ENCODE results near the gene CTDNEP1.

CTDNEP1 gene

GRCh38 chr17:7290685-7291084, 39.2 kb upstream of the CTDNEP1 start:
- Histone ChIP-seq H3K4me3 (ENCODE audit: low read depth, low read length) (no peak overlapping the region), H3K9ac (ENCODE audit: low read length) (no peak overlapping the region), H2BK5ac (ENCODE audit: low read depth, low read length, poor library complexity) (no peak overlapping the region), H3K4me1 (ENCODE audit: control insufficient read depth in 1 of 2, insufficient read depth in 2 of 2, low read length in 2 of 2) (peaks cover 4 to 6% of the 10 kb centered on the region in 2 experiments), H2AK5ac (ENCODE audit: low read length) (no peak overlapping the region), H3K36me3 (ENCODE audit: control insufficient read depth in 1 of 2, insufficient read depth in 2 of 2, low read length in 2 of 2) (no peaks in the 10 kb centered on the region), H3K4me2 (ENCODE audit: low read length) (no peak overlapping the region), H3K14ac (ENCODE audit: low read length) (no peak overlapping the region), H2BK12ac (ENCODE audit: low read length) (no peak overlapping the region), H3K27me3 (ENCODE audit: insufficient read depth, low read length) (peaks cover 22% of the 10 kb centered on the region), H3K18ac (ENCODE audit: low read length) (no peak overlapping the region), H4K8ac (ENCODE audit: low read depth, low read length) (no peak overlapping the region), H3K27ac (ENCODE audit: low read depth, low read length) (no peak overlapping the region), H3K23ac (ENCODE audit: low read length) (no peak overlapping the region), H3K4ac (ENCODE audit: low read depth, low read length) (no peak overlapping the region), H2BK120ac (ENCODE audit: insufficient read depth, low read length, poor library complexity) (no peak overlapping the region), H4K12ac (ENCODE audit: low read depth, low read length) (no peak overlapping the region), H2AFZ (ENCODE audit: insufficient read depth, low read length, poor library complexity) (no peak overlapping the region), H3K79me1 (ENCODE audit: low read length) (no peaks in the 10 kb centered on the region), H3K9me3 (ENCODE audit: insufficient read depth, low read depth, low read length) (peaks cover 5% of the 10 kb centered on the region), H4K91ac (ENCODE audit: low read depth, low read length) (no peak overlapping the region), H3K79me2 (ENCODE audit: control insufficient read depth, insufficient read depth, low read length, poor library complexity) (no peaks in the 10 kb centered on the region)
- no peak for DNase-seq
- WGBS (ENCODE audit: extremely low coverage, insufficient coverage, insufficient read length): no CpG with 5 or more reads among the region's 11 CpGs

- Histone ChIP-seq H3K4ac (ENCODE audit: low read depth, low read length) (no peak overlapping the region), H3K18ac (ENCODE audit: low read length) (no peak overlapping the region), H3K79me2 (ENCODE audit: control insufficient read depth, insufficient read depth, low read length, poor library complexity) (no peaks in the 10 kb centered on the region), H2AK5ac (ENCODE audit: low read length) (no peak overlapping the region), H3K9me3 (ENCODE audit: insufficient read depth, low read depth, low read length) (peaks cover 5% of the 10 kb centered on the region), H3K4me1 (ENCODE audit: control insufficient read depth in 1 of 2, insufficient read depth in 2 of 2, low read length in 2 of 2) (peaks cover 4 to 6% of the 10 kb centered on the region in 2 experiments), H3K27me3 (ENCODE audit: insufficient read depth, low read length) (peaks cover 20% of the 10 kb centered on the region), H3K79me1 (ENCODE audit: low read length) (no peaks in the 10 kb centered on the region), H3K27ac (ENCODE audit: low read depth, low read length) (no peak overlapping the region), H3K23ac (ENCODE audit: low read length) (no peak overlapping the region), H3K36me3 (ENCODE audit: control insufficient read depth in 1 of 2, insufficient read depth in 2 of 2, low read length in 2 of 2) (no peaks in the 10 kb centered on the region), H3K4me2 (ENCODE audit: low read length) (no peak overlapping the region), H3K4me3 (ENCODE audit: low read depth, low read length) (no peak overlapping the region), H2AFZ (ENCODE audit: insufficient read depth, low read length, poor library complexity) (no peak overlapping the region), H4K8ac (ENCODE audit: low read depth, low read length) (no peak overlapping the region), H2BK5ac (ENCODE audit: low read depth, low read length, poor library complexity) (no peak overlapping the region), H4K12ac (ENCODE audit: low read depth, low read length) (no peak overlapping the region), H3K9ac (ENCODE audit: low read length) (no peak overlapping the region), H2BK120ac (ENCODE audit: insufficient read depth, low read length, poor library complexity) (no peak overlapping the region), H3K14ac (ENCODE audit: low read length) (no peak overlapping the region), H2BK12ac (ENCODE audit: low read length) (no peak overlapping the region), H4K91ac (ENCODE audit: low read depth, low read length) (no peak overlapping the region)
- WGBS (ENCODE audit: extremely low coverage, insufficient coverage, insufficient read length): no CpG with 5 or more reads among the region's 19 CpGs
- DNase-seq: no peak
These were observed 38.6 kb upstream of the CTDNEP1 start for GRCh38 chr17:7290166-7290565.

- no CpG with 5 or more reads among the region's 18 CpGs for WGBS (ENCODE audit: extremely low coverage, insufficient coverage, insufficient read length)
- Histone ChIP-seq H3K4me3 (ENCODE audit: low read depth, low read length) (no peak overlapping the region), H3K23ac (ENCODE audit: low read length) (no peak overlapping the region), H2BK120ac (ENCODE audit: insufficient read depth, low read length, poor library complexity) (no peak overlapping the region), H3K4me1 (ENCODE audit: control insufficient read depth in 1 of 2, insufficient read depth in 2 of 2, low read length in 2 of 2) (peaks cover 0 to 2% of the 10 kb centered on the region in 2 experiments), H4K8ac (ENCODE audit: low read depth, low read length) (no peak overlapping the region), H3K4ac (ENCODE audit: low read depth, low read length) (no peak overlapping the region), H3K9ac (ENCODE audit: low read length) (no peak overlapping the region), H4K12ac (ENCODE audit: low read depth, low read length) (no peak overlapping the region), H3K27ac (ENCODE audit: low read depth, low read length) (no peak overlapping the region), H3K79me2 (ENCODE audit: control insufficient read depth, insufficient read depth, low read length, poor library complexity) (no peaks in the 10 kb centered on the region), H3K36me3 (ENCODE audit: control insufficient read depth in 1 of 2, insufficient read depth in 2 of 2, low read length in 2 of 2) (no peaks in the 10 kb centered on the region), H3K79me1 (ENCODE audit: low read length) (no peaks in the 10 kb centered on the region), H2AK5ac (ENCODE audit: low read length) (no peak overlapping the region), H3K27me3 (ENCODE audit: insufficient read depth, low read length) (peaks cover 15% of the 10 kb centered on the region), H4K91ac (ENCODE audit: low read depth, low read length) (no peak overlapping the region), H2BK5ac (ENCODE audit: low read depth, low read length, poor library complexity) (no peak overlapping the region), H3K4me2 (ENCODE audit: low read length) (no peak overlapping the region), H2BK12ac (ENCODE audit: low read length) (no peak overlapping the region), H3K14ac (ENCODE audit: low read length) (no peak overlapping the region), H2AFZ (ENCODE audit: insufficient read depth, low read length, poor library complexity) (no peak overlapping the region), H3K18ac (ENCODE audit: low read length) (no peak overlapping the region), H3K9me3 (ENCODE audit: insufficient read depth, low read depth, low read length) (peaks cover 2% of the 10 kb centered on the region)
- DNase-seq: no peak
These were observed 37.9 kb upstream of the CTDNEP1 start for GRCh38 chr17:7289256-7290032.

- H3K79me1 ChIP-seq (ENCODE audit: low read length): no peaks in the 10 kb centered on the region
- no peak overlapping the region for H4K91ac ChIP-seq (ENCODE audit: low read depth, low read length)
- H3K27ac ChIP-seq (ENCODE audit: low read depth, low read length): no peak overlapping the region
- no peak overlapping the region for H3K4ac ChIP-seq (ENCODE audit: low read depth, low read length)
- H2BK120ac ChIP-seq (ENCODE audit: insufficient read depth, low read length, poor library complexity): no peak overlapping the region
- no peak overlapping the region for H3K23ac ChIP-seq (ENCODE audit: low read length)
- H3K18ac ChIP-seq (ENCODE audit: low read length): no peak overlapping the region
- H4K12ac ChIP-seq (ENCODE audit: low read depth, low read length): no peak overlapping the region
- H3K4me2 ChIP-seq (ENCODE audit: low read length): no peak overlapping the region
- H3K14ac ChIP-seq (ENCODE audit: low read length): no peak overlapping the region
- no peak overlapping the region for H3K4me3 ChIP-seq (ENCODE audit: low read depth, low read length)
- DNase-seq: no peak
- no peak overlapping the region for H2AFZ ChIP-seq (ENCODE audit: insufficient read depth, low read length, poor library complexity)
- H3K27me3 ChIP-seq (ENCODE audit: insufficient read depth, low read length): peaks cover 8% of the 10 kb centered on the region
- no peaks in the 10 kb centered on the region for H3K9me3 ChIP-seq (ENCODE audit: insufficient read depth, low read depth, low read length)
- no peaks in the 10 kb centered on the region for H3K36me3 ChIP-seq (ENCODE audit: control insufficient read depth in 1 of 2, insufficient read depth in 2 of 2, low read length in 2 of 2)
- no peak overlapping the region for H4K8ac ChIP-seq (ENCODE audit: low read depth, low read length)
- no peak overlapping the region for H2BK5ac ChIP-seq (ENCODE audit: low read depth, low read length, poor library complexity)
- H3K9ac ChIP-seq (ENCODE audit: low read length): no peak overlapping the region
- WGBS (ENCODE audit: extremely low coverage, insufficient coverage, insufficient read length): no CpG with 5 or more reads among the region's 12 CpGs
- H3K4me1 ChIP-seq (ENCODE audit: control insufficient read depth in 1 of 2, insufficient read depth in 2 of 2, low read length in 2 of 2): peaks cover 14 to 16% of the 10 kb centered on the region in 2 experiments
- H2AK5ac ChIP-seq (ENCODE audit: low read length): no peak overlapping the region
- no peak overlapping the region for H2BK12ac ChIP-seq (ENCODE audit: low read length)
- H3K79me2 ChIP-seq (ENCODE audit: control insufficient read depth, insufficient read depth, low read length, poor library complexity): no peaks in the 10 kb centered on the region
These were observed 34.1 kb upstream of the CTDNEP1 start for GRCh38 chr17:7285679-7286078.

Measured in trophoblast cell (in vitro differentiated cells and primary cell).